ENCODE data around the gene MRPS10.

MRPS10 gene

GRCh38 chr6:42239333-42239732 lies 21.7 kb upstream of the MRPS10 start:
- H3K36me3 ChIP-seq: peaks cover 0 to 34% (median 26%) of the 10 kb centered on the region in 3 donors
- TF ChIP-seq CTCF (IDR thresholded peaks at IDR 0.05): no peak
- intact Hi-C loops (cut with DNase I; ENCODE audit: low total_unique reads): no loop called here
- H3K4me3 ChIP-seq: no peak overlapping the region
- no peaks in the 10 kb centered on the region for H3K4me1 ChIP-seq
- H3K9me3 ChIP-seq: no peaks in the 10 kb centered on the region
- no peak overlapping the region for H3K27ac ChIP-seq
- no peaks in the 10 kb centered on the region for H3K27me3 ChIP-seq
- no peak for DNase-seq

GRCh38 chr6:42237857-42238256 lies 20.2 kb upstream of the MRPS10 start:
- Histone ChIP-seq H3K27ac (no peak overlapping the region), H3K27me3 (no peaks in the 10 kb centered on the region), H3K4me3 (no peak overlapping the region), H3K36me3 (peaks cover 0 to 29% (median 20%) of the 10 kb centered on the region in 3 donors), H3K4me1 (no peaks in the 10 kb centered on the region), H3K9me3 (no peaks in the 10 kb centered on the region)
- intact Hi-C loops (cut with DNase I; ENCODE audit: low total_unique reads): no loop called here
- no peak for DNase-seq
- TF ChIP-seq CTCF (IDR thresholded peaks at IDR 0.05): no peak

- H3K36me3 ChIP-seq: peaks cover 0 to 20% (median 12%) of the 10 kb centered on the region in 3 donors
These were observed 19.2 kb upstream of the MRPS10 start for GRCh38 chr6:42236682-42237473.

GRCh38 chr6:42236030-42236429 lies 18.4 kb upstream of the MRPS10 start:
- no peaks in the 10 kb centered on the region for H3K9me3 ChIP-seq
- no peak overlapping the region for H3K4me3 ChIP-seq
- DNase-seq: no peak
- intact Hi-C loops (cut with DNase I; ENCODE audit: low total_unique reads): no loop called here
- TF ChIP-seq CTCF (IDR thresholded peaks at IDR 0.05): no peak
- peaks cover 0 to 12% (median 9%) of the 10 kb centered on the region in 3 donors for H3K36me3 ChIP-seq
- no peaks in the 10 kb centered on the region for H3K27me3 ChIP-seq
- no peak overlapping the region for H3K27ac ChIP-seq
- no peaks in the 10 kb centered on the region for H3K4me1 ChIP-seq

More at GRCh38 chr6:42236682-42237473, 19.2 kb upstream of the MRPS10 start:
- Histone ChIP-seq H3K4me1 (no peaks in the 10 kb centered on the region), H3K9me3 (no peaks in the 10 kb centered on the region), H3K27me3 (no peaks in the 10 kb centered on the region), H3K27ac (no peak overlapping the region), H3K4me3 (no peak overlapping the region)
- TF ChIP-seq CTCF (IDR thresholded peaks at IDR 0.05): no peak
- no peak for DNase-seq
- intact Hi-C loops (cut with DNase I; ENCODE audit: low total_unique reads): no loop called here

GRCh38 chr6:42232035-42232434 lies 14.4 kb upstream of the MRPS10 start:
- no peak overlapping the region for H3K27ac ChIP-seq
- no peaks in the 10 kb centered on the region for H3K27me3 ChIP-seq
- H3K9me3 ChIP-seq: no peaks in the 10 kb centered on the region
- no peak for DNase-seq
- H3K36me3 ChIP-seq: peaks cover 0 to 22% (median 12%) of the 10 kb centered on the region in 3 donors
- no peak for TF ChIP-seq CTCF (IDR thresholded peaks at IDR 0.05)
- H3K4me1 ChIP-seq: no peaks in the 10 kb centered on the region
- H3K4me3 ChIP-seq: no peak overlapping the region
- intact Hi-C loops (cut with DNase I; ENCODE audit: low total_unique reads): no loop called here

Data from tibial artery (tissue), 4 donors.